Measurements from ENCODE around the gene SRD5A2.

GRCh38 chr2:31528823-31529222 is 51.9 kb downstream of the SRD5A2 start:
- TF ChIP-seq EZH2 (IDR thresholded peaks at IDR 0.05; ENCODE audit: borderline replicate concordance, low read length) (no peak), CTCF (IDR thresholded peaks at IDR 0.05; ENCODE audit: low read length) (no peak)

Measured in OCI-LY1 (cell line).